A549 (cell line): ENCODE measurements around the gene MAPT.

Experiments
- CEBPB ChIP-seq, 2 experiments: fragments of >200 bp in 1 of 2; sonication (Bioruptor Twin) in 1 of 2; formaldehyde crosslinking in 1 of 2; IDR thresholded peaks; 2 replicates each; pipeline ENCODE4 v1.6.1; 2012 to 2016
- CHD2 ChIP-seq: fragments of 150-350 bp; IDR thresholded peaks from 2 replicates; pipeline ENCODE4 v1.6.1; 2014; ENCODE audit warnings: low read length; ENCODE audit not compliant: partially characterized antibody
- E2F6 ChIP-seq: IDR thresholded peaks from 2 replicates; pipeline ENCODE4 v1.6.1; 2012; ENCODE audit warnings: low read depth, borderline replicate concordance
- FOXS1 ChIP-seq: fragments of 250-450 bp; sonication (Bioruptor Pico); IDR thresholded peaks from 2 replicates; pipeline ENCODE4 v1.5.0; 2020; ENCODE audit warnings: mild to moderate bottlenecking, moderate library complexity
- POLR2A ChIP-seq: IDR thresholded peaks from 2 replicates; pipeline ENCODE4 v1.6.1; 2012; ENCODE audit warnings: mild to moderate bottlenecking, low read length
- RFX5 ChIP-seq: fragments of 450-650 bp; IDR thresholded peaks from 2 replicates; pipeline ENCODE4 v1.7.1; 2014; ENCODE audit warnings: antibody characterized with exemption, mild to moderate bottlenecking, moderate library complexity
- ZSCAN20 ChIP-seq: fragments of 250-450 bp; sonication (Bioruptor Pico); IDR thresholded peaks from 2 replicates; pipeline ENCODE4 v1.8.0; 2022; ENCODE audit warnings: mild to moderate bottlenecking, moderate library complexity
- TF ChIP-seq, protein P1 (sequence below): fragments of >200 bp; sonication (Bioruptor Twin); formaldehyde crosslinking; IDR thresholded peaks from 3 replicates; pipeline ENCODE4 v1.5.1; 2016

DNA sequence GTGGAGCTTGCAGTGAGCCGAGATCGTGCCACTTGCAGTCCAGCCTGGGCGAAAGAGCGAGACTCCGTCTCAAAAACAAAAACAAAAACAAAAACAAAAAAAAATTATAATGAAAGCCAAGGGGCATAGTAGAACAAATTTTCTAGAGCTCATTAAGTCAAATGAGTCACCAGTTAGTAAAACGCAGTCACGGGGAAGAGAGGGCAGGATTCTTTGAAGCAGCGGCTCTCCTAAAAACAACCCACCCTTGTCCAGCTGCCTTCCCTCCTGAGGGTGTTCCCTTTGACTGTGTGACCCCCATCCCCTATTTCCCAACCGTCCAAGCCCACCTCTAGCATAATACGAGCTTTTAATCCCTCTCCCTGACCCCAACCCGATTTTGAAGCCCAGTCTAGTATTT, 60.6 kb downstream of the MAPT start:
- TF ChIP-seq, protein P1, sequence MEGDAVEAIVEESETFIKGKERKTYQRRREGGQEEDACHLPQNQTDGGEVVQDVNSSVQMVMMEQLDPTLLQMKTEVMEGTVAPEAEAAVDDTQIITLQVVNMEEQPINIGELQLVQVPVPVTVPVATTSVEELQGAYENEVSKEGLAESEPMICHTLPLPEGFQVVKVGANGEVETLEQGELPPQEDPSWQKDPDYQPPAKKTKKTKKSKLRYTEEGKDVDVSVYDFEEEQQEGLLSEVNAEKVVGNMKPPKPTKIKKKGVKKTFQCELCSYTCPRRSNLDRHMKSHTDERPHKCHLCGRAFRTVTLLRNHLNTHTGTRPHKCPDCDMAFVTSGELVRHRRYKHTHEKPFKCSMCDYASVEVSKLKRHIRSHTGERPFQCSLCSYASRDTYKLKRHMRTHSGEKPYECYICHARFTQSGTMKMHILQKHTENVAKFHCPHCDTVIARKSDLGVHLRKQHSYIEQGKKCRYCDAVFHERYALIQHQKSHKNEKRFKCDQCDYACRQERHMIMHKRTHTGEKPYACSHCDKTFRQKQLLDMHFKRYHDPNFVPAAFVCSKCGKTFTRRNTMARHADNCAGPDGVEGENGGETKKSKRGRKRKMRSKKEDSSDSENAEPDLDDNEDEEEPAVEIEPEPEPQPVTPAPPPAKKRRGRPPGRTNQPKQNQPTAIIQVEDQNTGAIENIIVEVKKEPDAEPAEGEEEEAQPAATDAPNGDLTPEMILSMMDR, result no peak
- TF ChIP-seq RFX5 (no peak), ZSCAN20 (no peak), CHD2 (no peak), FOXS1 (CRISPR knock-in tag) (no peak), CEBPB (IDR thresholded peaks at IDR 0.05) (no peak), E2F6 (no peak), POLR2A (no peak)
